WI38 (cell line): ENCODE data around the gene AGFG2.
"Not testable (repeated sequence)": the region's sequence is repeated elsewhere in the genome, so short reads cannot be mapped to it uniquely, and the experiment has no call there.

Experiments
- H3K4me3 ChIP-seq: 2 replicates; pipeline ENCODE4 v1.5.1; 2011; ENCODE audit warnings: low read depth, mild to moderate bottlenecking, control low read depth, low read length
- TF ChIP-seq, protein P1 (sequence below): IDR thresholded peaks from 2 replicates; pipeline ENCODE4 v1.5.1; 2012; ENCODE audit warnings: low read depth, mild to moderate bottlenecking, control low read depth, low read length

AGFG2 gene

DNA sequence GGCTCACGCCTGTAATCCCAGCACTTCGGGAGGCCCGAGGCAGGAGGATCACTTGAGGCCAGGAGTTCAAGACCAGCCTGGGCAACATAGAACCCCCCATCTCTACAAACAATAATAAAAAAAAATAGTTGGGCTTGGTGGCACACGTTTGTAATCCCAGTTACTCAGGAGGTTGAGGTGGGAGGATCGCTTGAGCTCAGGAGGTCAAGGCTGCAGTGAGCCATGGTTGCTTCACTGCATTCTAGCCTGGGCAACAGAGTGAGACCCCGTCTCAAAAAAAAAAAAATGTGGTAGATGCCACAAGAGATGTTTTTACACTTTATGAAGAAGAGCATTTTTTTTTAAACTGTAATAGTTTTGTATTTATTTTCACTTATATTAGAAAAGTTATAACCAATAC, 42.5 kb upstream of the AGFG2 start:
- TF ChIP-seq, protein P1, sequence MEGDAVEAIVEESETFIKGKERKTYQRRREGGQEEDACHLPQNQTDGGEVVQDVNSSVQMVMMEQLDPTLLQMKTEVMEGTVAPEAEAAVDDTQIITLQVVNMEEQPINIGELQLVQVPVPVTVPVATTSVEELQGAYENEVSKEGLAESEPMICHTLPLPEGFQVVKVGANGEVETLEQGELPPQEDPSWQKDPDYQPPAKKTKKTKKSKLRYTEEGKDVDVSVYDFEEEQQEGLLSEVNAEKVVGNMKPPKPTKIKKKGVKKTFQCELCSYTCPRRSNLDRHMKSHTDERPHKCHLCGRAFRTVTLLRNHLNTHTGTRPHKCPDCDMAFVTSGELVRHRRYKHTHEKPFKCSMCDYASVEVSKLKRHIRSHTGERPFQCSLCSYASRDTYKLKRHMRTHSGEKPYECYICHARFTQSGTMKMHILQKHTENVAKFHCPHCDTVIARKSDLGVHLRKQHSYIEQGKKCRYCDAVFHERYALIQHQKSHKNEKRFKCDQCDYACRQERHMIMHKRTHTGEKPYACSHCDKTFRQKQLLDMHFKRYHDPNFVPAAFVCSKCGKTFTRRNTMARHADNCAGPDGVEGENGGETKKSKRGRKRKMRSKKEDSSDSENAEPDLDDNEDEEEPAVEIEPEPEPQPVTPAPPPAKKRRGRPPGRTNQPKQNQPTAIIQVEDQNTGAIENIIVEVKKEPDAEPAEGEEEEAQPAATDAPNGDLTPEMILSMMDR: no peak
- H3K4me3 ChIP-seq: no peak overlapping the region

DNA sequence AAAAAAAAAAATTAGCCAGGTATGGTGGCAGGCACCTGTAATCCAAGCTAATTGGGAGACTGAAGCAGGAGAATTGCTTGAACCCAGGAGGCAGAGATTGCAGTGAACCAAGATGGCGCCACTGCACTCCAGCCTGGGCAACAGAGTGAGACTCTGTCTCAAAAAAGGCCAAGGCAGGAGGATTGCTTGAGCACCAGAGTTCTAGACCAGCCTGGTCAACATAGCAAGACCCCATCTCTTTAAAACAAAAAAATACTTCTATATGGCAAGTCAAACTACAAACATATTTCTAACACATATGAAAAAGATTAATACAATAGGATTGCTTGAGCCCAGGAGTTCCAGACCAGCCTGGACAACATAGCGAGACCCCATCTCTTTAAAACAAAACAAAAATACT, 38.3 kb upstream of the AGFG2 start:
- H3K4me3 ChIP-seq: not testable (repeated sequence)

DNA sequence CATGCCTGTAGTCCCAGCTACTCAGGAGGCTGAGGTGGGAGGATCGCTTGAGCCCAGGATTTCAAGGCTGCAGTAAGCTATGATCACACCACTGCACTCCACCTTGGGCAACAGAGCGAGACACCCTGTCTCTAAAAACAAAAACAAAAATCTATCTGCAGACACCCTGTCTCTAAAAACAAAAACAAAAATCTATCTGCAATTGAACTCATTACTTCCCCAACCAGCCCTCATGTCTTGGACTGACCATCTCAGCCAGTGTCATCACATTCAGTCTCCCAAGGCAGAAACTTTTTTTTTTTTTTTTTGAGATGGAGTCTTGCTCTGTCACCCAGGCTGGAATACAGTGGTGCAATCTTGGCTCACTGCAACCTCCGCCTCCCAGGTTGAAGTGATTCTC, 35.0 kb upstream of the AGFG2 start:
- not testable (repeated sequence) for H3K4me3 ChIP-seq

DNA sequence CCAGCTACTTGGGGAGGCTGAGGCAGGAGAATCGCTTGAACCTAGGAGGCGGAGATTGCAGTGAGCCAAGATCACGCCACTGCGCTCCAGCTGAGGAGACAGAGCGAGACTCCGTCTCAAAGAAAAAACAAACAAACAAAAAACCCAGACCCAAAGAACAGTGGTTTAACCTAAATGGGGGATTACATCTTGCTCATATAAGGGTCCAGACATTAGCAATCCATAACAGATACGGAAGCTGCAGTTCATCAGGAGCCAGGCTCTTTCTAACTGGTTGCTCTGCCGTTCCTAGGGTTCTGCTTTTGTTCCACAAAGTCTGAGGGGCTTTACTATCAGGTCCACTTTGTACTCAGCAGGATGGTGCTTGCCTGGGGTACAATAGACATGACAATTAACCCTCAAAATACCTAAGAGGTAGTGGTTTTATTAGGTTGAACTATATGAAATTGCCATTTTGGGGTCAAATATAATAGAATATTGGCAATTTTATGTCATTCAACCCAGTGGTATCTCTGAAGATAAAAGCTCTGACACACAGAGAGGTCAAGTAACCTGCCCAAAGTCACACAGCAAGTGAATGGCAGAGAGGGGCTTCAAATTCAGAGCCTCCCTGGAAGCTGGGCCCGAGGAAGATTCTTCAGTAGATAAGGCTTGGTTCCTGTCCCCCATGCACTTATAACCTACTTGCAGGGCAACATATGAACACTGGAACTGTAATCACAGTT, 34.0 kb upstream of the AGFG2 start:
- TF ChIP-seq, protein P1: no peak
- no peak overlapping the region for H3K4me3 ChIP-seq

DNA sequence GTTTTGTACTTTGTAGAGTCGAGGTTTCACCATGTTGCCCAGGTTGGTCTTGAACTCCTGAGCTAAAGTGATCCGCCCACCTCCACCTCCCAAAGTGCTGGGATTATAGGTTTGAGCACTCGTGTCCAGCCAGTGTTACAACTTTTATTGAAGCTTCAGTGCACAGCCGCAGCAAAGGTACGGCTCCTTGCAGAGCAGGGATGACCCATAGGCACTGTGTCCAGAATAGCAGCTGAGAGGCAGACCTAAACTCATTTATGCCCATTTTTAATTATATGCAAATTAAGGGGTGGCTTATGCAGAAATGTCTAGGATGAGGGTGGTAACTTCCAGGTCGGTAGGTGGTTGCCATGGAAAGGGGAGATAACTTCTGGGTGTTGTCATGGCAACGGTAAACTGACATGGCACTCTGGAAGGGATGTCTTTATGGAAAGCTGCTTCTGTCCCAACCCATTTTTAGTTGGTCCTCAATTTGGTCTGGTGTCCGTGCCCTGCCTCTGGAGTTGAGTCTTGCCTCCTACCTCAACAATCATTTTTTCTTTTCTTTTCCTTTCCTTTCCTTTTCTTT, 32.6 kb upstream of the AGFG2 start:
- no peak overlapping the region for H3K4me3 ChIP-seq
- TF ChIP-seq, protein P1: no peak

DNA sequence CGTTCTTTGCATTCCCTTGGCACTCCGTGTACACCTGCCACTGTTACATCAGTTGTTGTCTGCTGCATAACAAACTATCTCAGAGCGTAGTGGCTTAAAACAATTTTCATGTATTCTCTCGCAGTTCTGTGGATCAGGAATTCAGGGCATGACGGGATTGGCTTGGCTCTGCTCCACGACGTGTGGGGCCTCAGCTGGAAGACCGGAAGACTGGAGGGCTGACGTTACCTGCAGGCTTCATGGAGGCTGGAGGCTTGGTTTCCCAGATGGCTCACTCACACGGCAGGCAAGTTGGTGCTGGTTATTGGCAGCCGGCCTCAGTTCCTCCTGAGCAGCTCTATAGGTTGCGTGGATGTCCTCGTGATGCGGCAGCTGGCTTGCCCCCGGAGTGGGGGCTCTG, 29.8 kb upstream of the AGFG2 start:
- TF ChIP-seq, protein P1: no peak
- H3K4me3 ChIP-seq: no peak overlapping the region

DNA sequence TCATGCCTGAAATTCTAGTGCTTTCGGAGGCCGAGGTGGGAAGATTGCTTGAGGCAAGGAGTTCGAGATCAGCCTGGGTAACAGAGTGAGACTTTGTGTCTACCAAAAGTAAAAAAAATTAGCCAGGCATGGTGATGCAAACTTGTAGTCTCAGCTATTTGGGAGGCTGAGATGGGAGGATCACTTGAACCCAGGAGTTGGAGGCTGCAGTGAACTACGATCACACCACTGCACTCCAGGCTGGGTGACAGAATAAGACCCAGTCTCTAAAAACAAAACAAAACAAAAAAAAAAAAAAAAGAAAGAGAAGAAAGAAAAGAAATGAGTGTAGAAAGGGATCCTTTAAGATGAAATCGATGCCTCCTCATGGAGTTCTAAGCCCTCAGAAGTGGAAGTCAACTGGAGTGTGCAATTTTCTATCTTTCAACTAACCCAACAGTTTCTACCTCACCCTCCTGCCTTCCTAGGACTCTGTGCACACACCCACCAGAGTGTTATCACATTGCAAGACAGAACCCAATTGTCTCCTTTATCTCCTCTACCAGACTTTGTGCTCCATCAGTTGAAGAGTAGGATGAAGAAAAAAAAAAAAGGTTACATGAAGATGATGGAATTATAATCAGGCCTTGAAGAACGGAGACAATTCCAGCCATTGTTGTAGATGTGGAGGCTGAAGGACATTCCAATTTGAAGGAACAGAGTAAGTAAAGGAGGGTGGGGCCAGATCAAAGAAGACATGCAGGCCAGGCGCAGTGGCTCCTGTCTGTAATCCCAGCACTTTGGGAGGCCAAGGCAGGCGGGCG, 28.4 kb upstream of the AGFG2 start:
- TF ChIP-seq, protein P1: no peak
- no peak overlapping the region for H3K4me3 ChIP-seq

DNA sequence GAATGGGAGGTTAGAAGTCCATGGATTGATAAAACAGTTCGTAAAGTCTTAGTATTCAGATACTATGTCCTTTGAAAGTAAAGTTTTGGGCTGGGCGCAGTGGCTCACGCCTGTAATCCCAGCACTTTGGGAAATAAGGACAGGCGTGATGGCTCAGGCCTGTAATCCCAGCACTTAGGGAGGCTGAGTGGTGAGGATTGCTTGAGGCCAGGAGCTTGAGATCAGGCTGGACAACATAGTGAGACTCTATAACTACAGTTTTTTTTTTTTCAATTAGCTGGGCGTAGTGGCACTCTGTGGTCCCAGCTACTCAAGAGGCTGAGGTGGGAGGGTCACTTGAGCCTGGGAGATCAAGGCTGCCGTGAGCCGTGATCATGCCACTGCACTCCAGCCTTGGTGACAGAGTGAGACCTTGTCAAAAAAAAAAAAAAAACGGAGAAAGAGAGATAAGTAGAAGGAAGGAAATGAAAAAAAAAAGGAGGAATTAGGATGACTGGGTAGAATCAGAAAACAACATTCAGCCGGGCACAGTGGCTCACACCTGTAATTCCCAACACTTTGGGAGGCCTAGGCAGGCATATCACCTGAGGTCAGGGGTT, 25.7 kb upstream of the AGFG2 start:
- no peak overlapping the region for H3K4me3 ChIP-seq
- TF ChIP-seq, protein P1: no peak
